Left hindlimb (tissue), 1 donor: ENCODE data around the gene SMYD3.

ENCODE experiments used
- DNase-seq: peaks from one replicate; pipeline ENCODE4 v3.0.0-alpha.2; 2018

SMYD3 gene

DNA sequence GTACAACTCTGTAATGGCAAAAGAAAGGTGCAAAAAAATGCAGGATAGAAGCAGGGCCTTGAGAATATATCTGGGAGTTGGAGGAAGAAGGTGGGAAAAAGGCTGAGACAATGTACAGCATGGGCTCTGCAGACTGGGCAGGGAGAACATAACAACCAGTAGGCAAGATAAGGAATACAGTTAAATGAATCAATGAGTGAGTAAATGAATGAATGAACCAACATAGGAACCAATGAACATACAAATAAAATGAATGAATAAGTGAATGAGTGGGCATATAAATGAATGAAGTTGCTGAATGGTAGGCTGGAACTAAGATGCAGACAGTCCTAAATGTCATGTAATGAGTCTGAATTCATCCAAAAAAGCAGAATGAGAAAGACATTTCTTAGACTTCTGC, 370.6 kb downstream of the SMYD3 start:
- DNase-seq = no peak

- no peak for DNase-seq
Observed at GRCh38 chr1:246134789-246135188, 372.3 kb downstream of the SMYD3 start.

DNA sequence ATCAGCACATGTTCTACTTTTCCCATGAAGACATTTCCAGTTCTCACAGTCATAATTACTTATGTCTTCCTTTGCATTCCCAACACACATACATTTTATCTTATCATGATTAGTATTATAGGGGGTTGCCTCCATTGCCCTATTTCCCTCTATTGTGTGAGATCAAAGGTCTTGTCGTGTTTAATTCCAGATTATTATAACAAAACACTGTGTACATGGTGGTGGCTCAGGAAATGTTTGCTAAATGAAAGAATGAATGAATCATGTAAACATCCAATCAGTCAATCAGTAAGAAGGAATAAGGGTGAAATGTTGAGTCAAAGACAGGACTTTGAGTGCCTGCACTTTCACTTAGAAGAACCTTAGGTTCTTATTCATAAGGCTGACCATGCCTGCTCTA, 376.0 kb downstream of the SMYD3 start:
- no peak for DNase-seq

DNA sequence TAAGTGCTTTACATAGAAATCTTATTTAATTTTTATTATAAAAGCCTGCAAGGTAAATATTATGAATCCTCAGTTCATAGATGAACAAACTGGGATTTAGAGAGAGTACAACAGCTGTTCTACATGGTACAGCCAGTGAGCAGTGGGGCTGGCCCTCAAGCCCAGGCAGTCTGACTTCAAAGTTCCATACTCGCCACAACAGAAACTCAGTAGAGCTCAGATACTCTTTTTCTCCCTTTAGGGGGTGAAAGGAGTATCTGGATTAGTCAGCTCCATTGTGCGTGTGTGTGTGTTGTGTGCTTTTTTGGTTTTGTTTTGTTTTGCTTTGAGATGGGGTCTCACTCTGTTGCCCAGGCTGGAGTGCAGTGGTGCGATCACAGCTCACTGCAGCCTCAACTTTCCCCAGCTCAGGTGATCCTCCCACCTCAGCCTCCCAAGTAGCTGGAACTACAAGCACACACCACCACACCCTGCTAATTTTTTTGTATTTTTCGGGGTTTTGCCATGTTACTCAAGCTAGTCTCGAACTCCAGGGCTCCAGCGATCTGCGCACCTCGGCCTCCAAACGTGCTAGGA, 378.5 kb downstream of the SMYD3 start:
- no peak for DNase-seq

- DNase-seq = no peak
Observed at GRCh38 chr1:246126580-246126979, 380.5 kb downstream of the SMYD3 start.

GRCh38 chr1:246122071-246122470, 385.0 kb downstream of the SMYD3 start:
- DNase-seq = no peak

GRCh38 chr1:246121533-246121932, 385.5 kb downstream of the SMYD3 start:
- DNase-seq = no peak

DNA sequence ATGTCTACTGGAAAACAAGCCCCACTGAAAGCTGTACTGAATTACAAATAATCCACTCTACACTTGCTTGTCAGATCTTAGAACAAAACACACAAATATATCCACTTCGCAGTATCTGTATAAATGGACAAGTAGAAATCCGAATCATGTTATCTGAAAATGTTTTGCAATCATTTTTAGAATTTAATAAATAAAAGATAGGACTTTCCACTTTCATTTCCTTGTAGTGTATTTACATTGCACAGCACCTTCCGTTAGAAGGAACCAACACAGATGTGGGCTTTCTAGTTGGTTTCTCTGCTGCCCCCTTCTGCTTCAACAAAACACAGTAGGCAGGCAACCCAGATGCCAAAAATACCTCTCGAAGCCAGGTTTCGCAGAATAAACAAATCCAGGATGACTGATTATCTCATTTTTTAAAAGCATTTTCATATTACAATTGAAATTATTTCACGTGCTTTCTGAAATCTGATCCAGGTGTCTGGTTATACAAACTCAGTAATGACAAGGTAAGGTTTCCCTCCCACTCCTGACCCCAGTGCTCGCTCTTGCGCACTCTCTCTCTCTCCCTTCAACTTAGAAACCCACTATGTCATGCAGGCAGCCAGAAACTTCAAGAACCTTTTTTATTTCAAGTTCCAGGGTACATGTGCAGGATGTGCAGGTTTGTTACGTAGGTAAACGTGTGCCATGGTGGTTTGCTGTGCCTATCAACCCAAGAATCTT, 389.9 kb downstream of the SMYD3 start:
- DNase-seq = no peak

- no peak for DNase-seq
Observed at GRCh38 chr1:246114369-246114768, 392.7 kb downstream of the SMYD3 start.

DNA sequence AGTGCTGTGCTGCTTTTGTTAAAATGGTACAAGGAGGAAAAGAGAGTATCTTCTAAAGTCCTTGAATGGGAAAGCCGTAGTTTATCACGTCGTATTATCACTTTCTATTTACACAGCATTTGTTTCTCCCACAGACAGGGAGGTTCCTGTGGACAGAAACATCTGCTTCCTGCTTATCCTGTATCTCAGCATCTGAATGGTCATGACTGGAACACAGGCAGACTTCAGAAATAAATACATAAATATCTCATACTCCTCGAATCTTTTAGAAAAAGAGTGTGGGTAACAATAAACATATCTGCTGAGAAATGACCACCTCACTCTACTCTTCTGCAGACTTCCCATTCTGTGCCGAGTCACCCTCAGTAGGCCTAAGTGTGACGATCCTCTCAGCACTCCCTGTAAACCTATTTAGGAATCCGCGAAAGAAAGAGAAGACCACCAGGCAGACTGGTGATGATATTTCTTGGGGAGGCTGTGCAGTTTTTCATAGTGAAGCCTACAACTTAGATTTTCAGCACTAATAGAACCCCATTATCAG, 393.5 kb downstream of the SMYD3 start:
- no peak for DNase-seq

GRCh38 chr1:246111570-246111969, 395.5 kb downstream of the SMYD3 start:
- DNase-seq = no peak

GRCh38 chr1:246110343-246111219, 396.5 kb downstream of the SMYD3 start:
- DNase-seq = no peak

- no peak for DNase-seq
Observed at GRCh38 chr1:246108278-246108925, 398.7 kb downstream of the SMYD3 start.

GRCh38 chr1:246107516-246108277, 399.4 kb downstream of the SMYD3 start:
- DNase-seq = no peak

DNA sequence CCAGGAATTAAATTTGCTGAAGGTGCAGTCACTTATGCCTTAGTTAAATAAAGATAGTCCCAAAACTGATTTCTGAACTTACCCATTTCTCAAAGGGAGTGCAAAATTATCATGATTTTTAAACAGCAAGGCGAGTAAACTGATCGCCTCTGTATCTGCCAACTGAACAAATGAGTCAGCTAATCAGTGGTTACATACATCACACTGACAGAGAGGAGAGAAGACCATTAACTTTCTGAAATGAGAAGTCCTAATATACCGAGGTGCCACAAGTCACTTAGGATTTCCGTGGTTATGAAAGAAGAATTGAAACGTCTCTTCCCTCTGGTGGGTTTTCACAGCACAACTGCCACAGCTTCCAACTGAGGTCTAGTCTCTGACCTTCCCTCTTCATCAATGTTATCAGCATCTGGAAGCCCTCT, 400.7 kb downstream of the SMYD3 start:
- DNase-seq = no peak

DNA sequence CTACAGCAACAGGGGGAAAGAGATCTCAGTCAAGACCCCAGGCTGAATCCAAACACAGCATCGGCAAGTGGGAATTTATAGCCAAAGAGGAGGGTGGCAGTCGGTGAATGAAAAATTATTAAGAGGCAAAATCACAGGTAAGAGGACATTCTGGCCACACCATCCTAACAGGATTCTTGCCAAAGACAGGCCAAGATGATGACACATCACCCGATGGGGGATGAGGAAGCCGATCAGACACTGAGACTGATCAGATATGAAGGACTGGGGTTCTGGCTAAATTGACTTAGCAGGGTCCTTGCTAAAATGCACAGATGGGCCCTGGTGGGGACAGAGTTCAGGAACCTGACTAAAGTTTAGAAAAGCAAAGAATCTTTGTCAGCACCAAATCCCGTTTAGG, 402.2 kb downstream of the SMYD3 start:
- DNase-seq = no peak

GRCh38 chr1:246099570-246099969, 407.5 kb downstream of the SMYD3 start:
- DNase-seq = no peak

DNA sequence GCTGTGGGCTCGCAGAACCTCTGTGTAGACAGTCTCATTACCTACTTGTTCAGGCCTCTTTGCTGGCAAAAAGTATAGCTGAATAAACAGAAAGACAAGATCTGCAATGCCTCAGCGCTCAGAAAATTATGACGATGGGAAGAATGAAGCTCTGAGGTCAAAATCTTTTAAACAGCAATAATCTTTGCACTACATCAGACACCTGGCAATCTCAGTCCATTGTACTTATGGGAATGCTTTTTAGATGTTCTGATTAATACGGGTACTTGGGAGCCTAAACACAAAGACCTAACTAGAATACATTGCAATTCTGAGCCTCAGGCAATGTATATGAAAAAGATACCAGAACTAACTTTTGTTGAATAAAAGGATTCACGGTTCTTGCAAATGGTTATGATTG, 410.7 kb downstream of the SMYD3 start:
- no peak for DNase-seq

DNA sequence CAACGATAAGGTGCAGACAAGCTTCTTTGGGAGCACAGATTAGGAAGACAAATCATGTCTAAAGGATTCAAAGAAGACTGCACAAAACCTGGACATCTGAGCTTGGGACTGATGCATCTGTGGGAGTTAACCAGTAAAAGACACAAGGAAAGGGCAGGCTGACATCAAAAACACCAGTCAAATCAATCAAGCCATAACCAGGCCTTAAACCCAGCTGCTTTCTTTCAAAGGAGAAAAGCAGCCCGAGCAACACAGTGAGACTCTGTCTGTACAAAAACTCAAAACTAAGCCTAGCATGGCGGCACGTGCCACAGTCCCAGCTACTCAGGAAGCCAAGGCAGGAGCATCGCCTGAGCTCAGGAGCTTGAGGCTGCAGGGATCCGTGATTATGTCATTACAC, 411.6 kb downstream of the SMYD3 start:
- DNase-seq = no peak

DNA sequence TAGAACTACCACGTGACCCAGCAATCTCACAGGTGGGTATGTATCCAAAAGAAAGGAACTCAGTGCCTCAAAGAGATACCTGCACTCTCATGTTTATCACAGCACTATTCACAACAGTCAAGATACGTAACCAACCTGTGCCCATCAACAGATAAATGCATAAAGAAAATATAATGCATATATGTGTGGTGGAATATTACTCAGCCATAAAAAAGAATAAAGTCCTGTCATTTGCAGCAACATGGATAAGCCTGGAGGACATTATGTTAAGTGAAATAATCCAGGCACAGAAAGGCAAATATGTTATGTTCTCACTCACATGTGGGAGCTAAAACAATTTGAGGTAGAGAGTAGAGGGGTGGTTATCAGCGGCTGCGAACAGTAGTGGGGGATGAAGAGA, 413.8 kb downstream of the SMYD3 start:
- no peak for DNase-seq

DNA sequence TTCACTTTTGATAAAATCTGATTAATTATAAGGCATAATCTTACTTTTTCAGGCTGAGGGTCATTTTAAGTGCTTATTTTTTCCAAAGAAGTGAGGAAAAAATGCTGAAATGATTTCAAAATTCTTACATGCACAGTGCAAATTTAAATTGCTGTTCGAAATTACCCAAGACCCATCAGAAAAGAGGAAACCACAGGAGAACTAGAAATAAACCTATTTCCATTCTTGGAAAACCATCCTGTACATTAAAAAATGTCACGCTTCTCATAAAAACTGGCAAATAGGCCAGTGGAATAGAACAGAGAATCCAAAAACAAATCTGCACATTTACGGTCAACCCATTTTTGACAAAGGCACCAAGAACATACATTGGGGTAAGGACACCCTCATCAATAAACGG, 414.9 kb downstream of the SMYD3 start:
- DNase-seq = no peak

- peak; percentile 36 for DNase-seq
Observed at GRCh38 chr1:246091477-246091876, 415.6 kb downstream of the SMYD3 start.
